HepG2 (cell line): ENCODE measurements around the gene RNF149. TPM values are rescaled to one million over a fixed set of nuclear protein-coding genes. Genes with fewer than 3 reads are reported as not detected.

Experiments
- AKNA ChIP-seq: sonication (generic); formaldehyde crosslinking; IDR thresholded peaks from 2 replicates; pipeline ENCODE4 v1.4.0; 2020; ENCODE audit warnings: missing genetic modification reagents, borderline replicate concordance
- ARNT2 ChIP-seq: sonication (generic); formaldehyde crosslinking; IDR thresholded peaks from 2 replicates; pipeline ENCODE4 v1.8.0; 2022; ENCODE audit warnings: mild to moderate bottlenecking, low read depth, missing genetic modification reagents, moderate library complexity
- CENPBD1 ChIP-seq: sonication (generic); formaldehyde crosslinking; IDR thresholded peaks from 2 replicates; pipeline ENCODE4 v1.8.0; 2022; ENCODE audit warnings: missing genetic modification reagents, low read depth, mild to moderate bottlenecking, borderline replicate concordance
- DPF2 ChIP-seq: sonication (generic); formaldehyde crosslinking; IDR thresholded peaks from 2 replicates; pipeline ENCODE4 v1.4.0; 2020; ENCODE audit warnings: mild to moderate bottlenecking, low read depth, missing genetic modification reagents, borderline replicate concordance
- E2F2 ChIP-seq: sonication (generic); formaldehyde crosslinking; IDR thresholded peaks from 2 replicates; pipeline ENCODE4 v1.4.0; 2020; ENCODE audit warnings: missing genetic modification reagents, borderline replicate concordance
- E2F5 ChIP-seq: sonication (generic); formaldehyde crosslinking; conservative IDR thresholded peaks from 2 replicates; pipeline ENCODE4 v1.4.0; 2020; ENCODE audit warnings: missing genetic modification reagents
- EEA1 ChIP-seq: sonication (generic); formaldehyde crosslinking; IDR thresholded peaks from 2 replicates; pipeline ENCODE4 v1.5.1; 2020; ENCODE audit warnings: mild to moderate bottlenecking, missing genetic modification reagents, borderline replicate concordance
- ELF1 ChIP-seq: sonication (generic); formaldehyde crosslinking; IDR thresholded peaks from 2 replicates; pipeline ENCODE4 v1.4.0; 2020; ENCODE audit warnings: missing genetic modification reagents
- ESRRA ChIP-seq: sonication (generic); formaldehyde crosslinking; IDR thresholded peaks from 2 replicates; pipeline ENCODE4 v1.5.1; 2020; ENCODE audit warnings: mild to moderate bottlenecking, low read depth, missing genetic modification reagents
- FOXP1 ChIP-seq, 2 experiments: fragments of 450-650 bp in 1 of 2; IDR thresholded peaks; 2 replicates each; pipeline ENCODE4 v1.6.1; 2017 to 2018; ENCODE audit warnings: antibody characterized with exemption in 1 of 2
- HNRNPLL ChIP-seq: fragments of 200-400 bp; formaldehyde crosslinking; IDR thresholded peaks from 2 replicates; pipeline ENCODE4 v1.6.1; 2017; ENCODE audit warnings: mild to moderate bottlenecking, low read depth, low read length; ENCODE audit not compliant: poor library complexity, severe bottlenecking
- HOXA5 ChIP-seq: sonication (generic); formaldehyde crosslinking; IDR thresholded peaks from 2 replicates; pipeline ENCODE4 v1.4.0; 2020; ENCODE audit warnings: missing genetic modification reagents
- KLF6 ChIP-seq: IDR thresholded peaks from 2 replicates; pipeline ENCODE4 v1.8.0; 2016; ENCODE audit warnings: missing biosample characterization, missing genetic modification reagents
- PHF8 ChIP-seq: sonication (generic); formaldehyde crosslinking; IDR thresholded peaks from 2 replicates; pipeline ENCODE4 v1.5.0; 2020; ENCODE audit warnings: missing genetic modification reagents
- RCOR2 ChIP-seq: IDR thresholded peaks from 2 replicates; pipeline ENCODE4 v1.6.1; 2016; ENCODE audit warnings: missing biosample characterization, missing genetic modification reagents
- SUZ12 ChIP-seq: fragments of 150-350 bp; IDR thresholded peaks from 2 replicates; pipeline ENCODE4 v1.6.1; 2014; ENCODE audit warnings: low read depth, low read length
- ZFP90 ChIP-seq: sonication (generic); formaldehyde crosslinking; IDR thresholded peaks from 2 replicates; pipeline ENCODE4 v1.8.0; 2022; ENCODE audit warnings: missing genetic modification reagents, mild to moderate bottlenecking, inconsistent platforms, borderline replicate concordance
- ZNF263 ChIP-seq: sonication (generic); formaldehyde crosslinking; IDR thresholded peaks from 2 replicates; pipeline ENCODE4 v1.4.0; 2020; ENCODE audit warnings: missing genetic modification reagents
- ZNF264 ChIP-seq: sonication (generic); formaldehyde crosslinking; IDR thresholded peaks from 2 replicates; pipeline ENCODE4 v1.4.0; 2020; ENCODE audit warnings: missing genetic modification reagents
- ZNF766 ChIP-seq: sonication (generic); formaldehyde crosslinking; IDR thresholded peaks from 2 replicates; pipeline ENCODE4 v1.5.0; 2020; ENCODE audit warnings: missing genetic modification reagents, borderline replicate concordance
- polyA plus RNA-seq, 8 experiments: library from polyadenylated mRNA; depleted of rRNA in 3 of 8; stranded (reverse) in 7 of 8; unstranded in 1 of 8; fragments of >200 nt; fragmentation: Illumina TruSeq in 4 of 8; extraction: Trizol in 4 of 8; gene quantifications; 2 replicates each; pipeline versions ENCODE4 v1.2.1 to v1.2.3, GENCODE V29; 2011 to 2016; ENCODE audit warnings: low read depth in 4 of 8, missing spikeins in 1 of 8, mixed read lengths in 1 of 8; ENCODE audit not compliant: insufficient read depth in 1 of 8
- total RNA-seq, 5 experiments: library from RNA; depleted of rRNA; stranded (reverse); fragments of >200 nt; fragmentation: Illumina TruSeq; extraction: Trizol; gene quantifications; 2 replicates each; pipeline ENCODE4 v1.2.3, GENCODE V29; 2016; ENCODE audit warnings: low read depth in 1 of 5

Gene RNF149
- total and polyA plus RNA-seq, 2 of the 13 experiments (the other 11 are each of a cell fraction or from before 2014, with no cell fraction given): 87.6 to 109 TPM

- TF ChIP-seq HNRNPLL (no peak), ELF1 (CRISPR knock-in tag) (peak; percentile 23; the same call in 1 of the 2 replicates), ESRRA (CRISPR knock-in tag) (no peak), E2F2 (CRISPR knock-in tag) (0 out of 2 replicates have a peak, but pooled peaks have one; percentile 29), SUZ12 (no peak), ZNF766 (0 out of 2 replicates have a peak, but pooled peaks have one; percentile 60), ZNF263 (CRISPR knock-in tag) (no peak), RCOR2 (CRISPR knock-in tag) (peak; percentile 49; the same call in 1 of the 2 replicates), AKNA (0 out of 2 replicates have a peak, but pooled peaks have one; percentile 54), FOXP1 (IDR thresholded peaks at IDR 0.05) (no peak), FOXP1 (CRISPR knock-in tag; IDR thresholded peaks at IDR 0.05) (no peak), ZFP90 (CRISPR knock-in tag) (0 out of 2 replicates have a peak, but pooled peaks have one; percentile 59), DPF2 (CRISPR knock-in tag) (no peak), PHF8 (CRISPR knock-in tag) (0 out of 2 replicates have a peak, but pooled peaks have one; percentile 14), CENPBD1 (CRISPR knock-in tag) (no peak), ZNF264 (CRISPR knock-in tag) (no peak), ARNT2 (CRISPR knock-in tag) (no peak), KLF6 (CRISPR knock-in tag) (no peak), EEA1 (CRISPR knock-in tag) (no peak), E2F5 (CRISPR knock-in tag) (no peak), HOXA5 (CRISPR knock-in tag) (no peak)
These were observed 2.6 kb upstream of the RNF149 start (continued) for GRCh38 chr2:101310834-101311695.
